ENCODE measurements around the gene ALDH1B1. TPM values are rescaled to one million over a fixed set of nuclear protein-coding genes. Genes with fewer than 3 reads are reported as not detected.

ALDH1B1 gene
- polyA plus RNA-seq, 2 donors, result 2.9 to 12.3 TPM

- WGBS, 2 donors, result 71 to 77% methylated on average over 8 of the region's 8 CpGs
- H3K9me3 ChIP-seq (ENCODE audit: control insufficient read depth in 2 of 2, insufficient read depth in 1 of 2, low read depth in 1 of 2, low read length in 1 of 2), result no peaks in the 10 kb centered on the region
Observed at GRCh38 chr9:38441347-38442085, 49.0 kb downstream of the ALDH1B1 start.

GRCh38 chr9:38442473-38443096, 50.1 kb downstream of the ALDH1B1 start:
- H3K9me3 ChIP-seq (ENCODE audit: control insufficient read depth in 2 of 2, insufficient read depth in 1 of 2, low read depth in 1 of 2, low read length in 1 of 2), result no peaks in the 10 kb centered on the region
- H3K4me3 ChIP-seq (ENCODE audit: low read depth in 1 of 2, low read length in 2 of 2), result no peak overlapping the region
- no peaks in the 10 kb centered on the region for H3K27me3 ChIP-seq (ENCODE audit: control insufficient read depth in 1 of 2, insufficient read depth in 2 of 2, low read length in 2 of 2)
- H3K4me1 ChIP-seq (ENCODE audit: control insufficient read depth in 2 of 2, insufficient read depth in 2 of 2, low read length in 1 of 2), result no peaks in the 10 kb centered on the region
- H3K36me3 ChIP-seq (ENCODE audit: control insufficient read depth in 2 of 2, insufficient read depth in 2 of 2, low read length in 1 of 2), result peaks cover 0 to 2% of the 10 kb centered on the region in 2 donors
- no peak overlapping the region for H3K27ac ChIP-seq (ENCODE audit: low read depth in 2 of 2, low read length in 1 of 2)
- WGBS, 2 donors, result 66 to 70% methylated on average over 8 of the region's 8 CpGs

More at GRCh38 chr9:38441347-38442085, 49.0 kb downstream of the ALDH1B1 start:
- H3K27ac ChIP-seq (ENCODE audit: low read depth in 2 of 2, low read length in 1 of 2), result no peak overlapping the region
- no peak overlapping the region for H3K4me3 ChIP-seq (ENCODE audit: low read depth in 1 of 2, low read length in 2 of 2)
- peaks cover 0 to 2% of the 10 kb centered on the region in 2 donors for H3K36me3 ChIP-seq (ENCODE audit: control insufficient read depth in 2 of 2, insufficient read depth in 2 of 2, low read length in 1 of 2)
- no peaks in the 10 kb centered on the region for H3K4me1 ChIP-seq (ENCODE audit: control insufficient read depth in 2 of 2, insufficient read depth in 2 of 2, low read length in 1 of 2)
- H3K27me3 ChIP-seq (ENCODE audit: control insufficient read depth in 1 of 2, insufficient read depth in 2 of 2, low read length in 2 of 2), result no peaks in the 10 kb centered on the region

- H3K27me3 ChIP-seq (ENCODE audit: control insufficient read depth in 1 of 2, insufficient read depth in 2 of 2, low read length in 2 of 2), result no peaks in the 10 kb centered on the region
- H3K4me1 ChIP-seq (ENCODE audit: control insufficient read depth in 2 of 2, insufficient read depth in 2 of 2, low read length in 1 of 2), result no peaks in the 10 kb centered on the region
- H3K27ac ChIP-seq (ENCODE audit: low read depth in 2 of 2, low read length in 1 of 2), result no peak overlapping the region
- H3K9me3 ChIP-seq (ENCODE audit: control insufficient read depth in 2 of 2, insufficient read depth in 1 of 2, low read depth in 1 of 2, low read length in 1 of 2), result no peaks in the 10 kb centered on the region
- peaks cover 0 to 2% of the 10 kb centered on the region in 2 donors for H3K36me3 ChIP-seq (ENCODE audit: control insufficient read depth in 2 of 2, insufficient read depth in 2 of 2, low read length in 1 of 2)
- WGBS, 2 donors, result 72 to 78% methylated on average over 7 of the region's 7 CpGs
- H3K4me3 ChIP-seq (ENCODE audit: low read depth in 1 of 2, low read length in 2 of 2), result no peak overlapping the region
Observed at GRCh38 chr9:38443181-38443580, 50.7 kb downstream of the ALDH1B1 start.

- no peaks in the 10 kb centered on the region for H3K9me3 ChIP-seq (ENCODE audit: control insufficient read depth in 2 of 2, insufficient read depth in 1 of 2, low read depth in 1 of 2, low read length in 1 of 2)
- 33 to 79% methylated on average over 2 of the region's 2 CpGs for WGBS, 2 donors
- no peak overlapping the region for H3K4me3 ChIP-seq (ENCODE audit: low read depth in 1 of 2, low read length in 2 of 2)
- H3K27me3 ChIP-seq (ENCODE audit: control insufficient read depth in 1 of 2, insufficient read depth in 2 of 2, low read length in 2 of 2), result no peaks in the 10 kb centered on the region
- no peaks in the 10 kb centered on the region for H3K4me1 ChIP-seq (ENCODE audit: control insufficient read depth in 2 of 2, insufficient read depth in 2 of 2, low read length in 1 of 2)
- no peak overlapping the region for H3K27ac ChIP-seq (ENCODE audit: low read depth in 2 of 2, low read length in 1 of 2)
- H3K36me3 ChIP-seq (ENCODE audit: control insufficient read depth in 2 of 2, insufficient read depth in 2 of 2, low read length in 1 of 2), result peaks cover 0 to 2% of the 10 kb centered on the region in 2 donors
Observed at GRCh38 chr9:38443597-38443996, 51.1 kb downstream of the ALDH1B1 start.

- 70% methylated on average over 11 of the region's 11 CpGs for WGBS, 2 donors
- H3K36me3 ChIP-seq (ENCODE audit: control insufficient read depth in 2 of 2, insufficient read depth in 2 of 2, low read length in 1 of 2), result peaks cover 0 to 2% of the 10 kb centered on the region in 2 donors
- no peaks in the 10 kb centered on the region for H3K27me3 ChIP-seq (ENCODE audit: control insufficient read depth in 1 of 2, insufficient read depth in 2 of 2, low read length in 2 of 2)
Observed at GRCh38 chr9:38445154-38446043, 52.9 kb downstream of the ALDH1B1 start.

GRCh38 chr9:38447703-38448102, 55.2 kb downstream of the ALDH1B1 start:
- no peak overlapping the region for H3K27ac ChIP-seq (ENCODE audit: low read depth in 2 of 2, low read length in 1 of 2)
- no peaks in the 10 kb centered on the region for H3K9me3 ChIP-seq (ENCODE audit: control insufficient read depth in 2 of 2, insufficient read depth in 1 of 2, low read depth in 1 of 2, low read length in 1 of 2)
- no peaks in the 10 kb centered on the region for H3K4me1 ChIP-seq (ENCODE audit: control insufficient read depth in 2 of 2, insufficient read depth in 2 of 2, low read length in 1 of 2)
- no peaks in the 10 kb centered on the region for H3K27me3 ChIP-seq (ENCODE audit: control insufficient read depth in 1 of 2, insufficient read depth in 2 of 2, low read length in 2 of 2)
- 58 to 60% methylated on average over 1 of the region's 1 CpG for WGBS, 2 donors
- no peak overlapping the region for H3K4me3 ChIP-seq (ENCODE audit: low read depth in 1 of 2, low read length in 2 of 2)
- H3K36me3 ChIP-seq (ENCODE audit: control insufficient read depth in 2 of 2, insufficient read depth in 2 of 2, low read length in 1 of 2), result peaks cover 0 to 2% of the 10 kb centered on the region in 2 donors

More at GRCh38 chr9:38445154-38446043, 52.9 kb downstream of the ALDH1B1 start:
- Histone ChIP-seq H3K27ac (ENCODE audit: low read depth in 2 of 2, low read length in 1 of 2) (no peak overlapping the region), H3K4me3 (ENCODE audit: low read depth in 1 of 2, low read length in 2 of 2) (no peak overlapping the region), H3K9me3 (ENCODE audit: control insufficient read depth in 2 of 2, insufficient read depth in 1 of 2, low read depth in 1 of 2, low read length in 1 of 2) (no peaks in the 10 kb centered on the region), H3K4me1 (ENCODE audit: control insufficient read depth in 2 of 2, insufficient read depth in 2 of 2, low read length in 1 of 2) (no peaks in the 10 kb centered on the region)

Other genes with a start within 250 kb of the ALDH1B1 start
- under 1 TPM in 1 of 2 donors, not detected in 1; 0.02 TPM for gene IGFBPL1, start 31.8 kb downstream of the ALDH1B1 start, polyA plus RNA-seq
- gene ANKRD18A, start 227.9 kb downstream of the ALDH1B1 start, polyA plus RNA-seq, result 1 to 10 TPM; 1.2 to 7.1 TPM

All from esophagus (tissue), 2 donors.